Measurements from ENCODE around the gene KLHDC8B.

The KLHDC8B gene

GRCh38 chr3:49161197-49161596 is 10.2 kb upstream of the KLHDC8B start:
- DNase-seq: no peak

- DNase-seq: no peak
Measured at GRCh38 chr3:49161808-49162530, 9.4 kb upstream of the KLHDC8B start.

GRCh38 chr3:49162751-49163419 is 8.5 kb upstream of the KLHDC8B start:
- no peak for DNase-seq

- no peak for DNase-seq
Measured at GRCh38 chr3:49163609-49164008, 7.8 kb upstream of the KLHDC8B start.

GRCh38 chr3:49164983-49165720 is 6.2 kb upstream of the KLHDC8B start:
- DNase-seq: no peak

GRCh38 chr3:49165771-49166751 is 5.3 kb upstream of the KLHDC8B start, which contains the start of gene CCDC71:
TSS of gene CCDC71 (minus strand) at chr3:49166331. CDS start at chr3:49164208, 2,123 bp downstream.
- peak; percentile 38 to 51 for DNase-seq

GRCh38 chr3:49166752-49167556 is 4.4 kb upstream of the KLHDC8B start:
- no peak for DNase-seq

GRCh38 chr3:49170744-49171118 is 667 bp upstream of the KLHDC8B start:
- no peak for DNase-seq

- no peak for DNase-seq
Measured at GRCh38 chr3:49171775-49172500, 540 bp downstream of the KLHDC8B start.

- DNase-seq: no peak
Measured at GRCh38 chr3:49172551-49173041, 1.2 kb downstream of the KLHDC8B start.

GRCh38 chr3:49173116-49173791 is 1.9 kb downstream of the KLHDC8B start:
- no peak for DNase-seq

- DNase-seq: no peak
Measured at GRCh38 chr3:49173792-49174170, 2.4 kb downstream of the KLHDC8B start.

- no peak for DNase-seq
Measured at GRCh38 chr3:49174397-49174985, 3.1 kb downstream of the KLHDC8B start.

GRCh38 chr3:49175530-49175929 is 4.1 kb downstream of the KLHDC8B start:
- DNase-seq: no peak

GRCh38 chr3:49177073-49177472 is 5.7 kb downstream of the KLHDC8B start:
- no peak for DNase-seq

GRCh38 chr3:49180116-49180515 is 8.7 kb downstream of the KLHDC8B start:
- no peak for DNase-seq

- DNase-seq: no peak
Measured at GRCh38 chr3:49181351-49181750, 10.0 kb downstream of the KLHDC8B start.

GRCh38 chr3:49182682-49183081 is 11.3 kb downstream of the KLHDC8B start:
- no peak for DNase-seq

GRCh38 chr3:49183873-49184272 is 12.5 kb downstream of the KLHDC8B start:
- no peak for DNase-seq

GRCh38 chr3:49191741-49192140 is 20.3 kb downstream of the KLHDC8B start:
- no peak for DNase-seq
